Gastroesophageal sphincter (tissue), 3 donors: Measurements from ENCODE around the gene MEGF11.

ENCODE experiments used
- EP300 ChIP-seq: sonication (generic); formaldehyde crosslinking; IDR thresholded peaks from one replicate; pipeline ENCODE4 v1.6.1; 2017; ENCODE audit warnings: antibody characterized with exemption, mild to moderate bottlenecking
- POLR2AphosphoS5 ChIP-seq: sonication (generic); formaldehyde crosslinking; IDR thresholded peaks from one replicate; pipeline ENCODE4 v1.6.1; 2017; ENCODE audit warnings: antibody characterized with exemption
- TF ChIP-seq, protein P1 (sequence below), 4 experiments: fragments of 200-600 bp in 2 of 4; fragments of 450-650 bp in 2 of 4; sonication (generic) in 1 of 4; IDR thresholded peaks; one replicate each; pipeline ENCODE4 v1.5.1; 2017 to 2019; ENCODE audit warnings: antibody characterized with exemption in 4 of 4, mild to moderate bottlenecking in 2 of 4, moderate library complexity in 2 of 4

- TF ChIP-seq, protein P1, sequence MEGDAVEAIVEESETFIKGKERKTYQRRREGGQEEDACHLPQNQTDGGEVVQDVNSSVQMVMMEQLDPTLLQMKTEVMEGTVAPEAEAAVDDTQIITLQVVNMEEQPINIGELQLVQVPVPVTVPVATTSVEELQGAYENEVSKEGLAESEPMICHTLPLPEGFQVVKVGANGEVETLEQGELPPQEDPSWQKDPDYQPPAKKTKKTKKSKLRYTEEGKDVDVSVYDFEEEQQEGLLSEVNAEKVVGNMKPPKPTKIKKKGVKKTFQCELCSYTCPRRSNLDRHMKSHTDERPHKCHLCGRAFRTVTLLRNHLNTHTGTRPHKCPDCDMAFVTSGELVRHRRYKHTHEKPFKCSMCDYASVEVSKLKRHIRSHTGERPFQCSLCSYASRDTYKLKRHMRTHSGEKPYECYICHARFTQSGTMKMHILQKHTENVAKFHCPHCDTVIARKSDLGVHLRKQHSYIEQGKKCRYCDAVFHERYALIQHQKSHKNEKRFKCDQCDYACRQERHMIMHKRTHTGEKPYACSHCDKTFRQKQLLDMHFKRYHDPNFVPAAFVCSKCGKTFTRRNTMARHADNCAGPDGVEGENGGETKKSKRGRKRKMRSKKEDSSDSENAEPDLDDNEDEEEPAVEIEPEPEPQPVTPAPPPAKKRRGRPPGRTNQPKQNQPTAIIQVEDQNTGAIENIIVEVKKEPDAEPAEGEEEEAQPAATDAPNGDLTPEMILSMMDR (IDR thresholded peaks at IDR 0.05), result no peak
- TF ChIP-seq EP300, result no peak
- no peak for TF ChIP-seq POLR2AphosphoS5
Measured at GRCh38 chr15:66142285-66142684, 111.3 kb downstream of the MEGF11 start.
